Subcutaneous abdominal adipose tissue (tissue), 5 donors: ENCODE measurements around the gene STK32C.

Experiments
- H3K27ac ChIP-seq: one replicate; pipeline ENCODE4 v1.7.0; 2013; ENCODE audit warnings: low read depth, mild to moderate bottlenecking, inconsistent platforms, low read length, moderate library complexity
- H3K27me3 ChIP-seq, 5 donors: one replicate each; pipeline ENCODE4 v1.7.0; 2013; ENCODE audit warnings: low read length in 5 of 5, inconsistent platforms in 1 of 5; ENCODE audit not compliant: control insufficient read depth in 5 of 5, insufficient read depth in 4 of 5
- H3K36me3 ChIP-seq, 5 donors: one replicate each; pipeline ENCODE4 v1.7.0; 2013; ENCODE audit warnings: low read length in 5 of 5; ENCODE audit not compliant: control insufficient read depth in 5 of 5, insufficient read depth in 5 of 5
- H3K4me1 ChIP-seq, 5 donors: one replicate each; pipeline ENCODE4 v1.7.0; 2013; ENCODE audit warnings: low read length in 5 of 5, mild to moderate bottlenecking in 3 of 5, moderate library complexity in 1 of 5; ENCODE audit not compliant: control insufficient read depth in 5 of 5, insufficient read depth in 5 of 5
- H3K4me3 ChIP-seq, 5 donors: one replicate each; pipeline ENCODE4 v1.7.0; 2013; ENCODE audit warnings: low read length in 5 of 5, low read depth in 1 of 5
- H3K9ac ChIP-seq, 5 donors: one replicate each; pipeline ENCODE4 v1.7.0; 2013; ENCODE audit warnings: low read length in 5 of 5, mild to moderate bottlenecking in 4 of 5, moderate library complexity in 3 of 5
- H3K9me3 ChIP-seq, 5 donors: one replicate each; pipeline ENCODE4 v1.7.0; 2013; ENCODE audit warnings: low read length in 5 of 5; ENCODE audit not compliant: control insufficient read depth in 5 of 5
- donor health status: healthy.
- donor health status: healthy.
- donor health status: healthy.
- donor health status: healthy.
- donor health status: healthy.

Gene STK32C

DNA sequence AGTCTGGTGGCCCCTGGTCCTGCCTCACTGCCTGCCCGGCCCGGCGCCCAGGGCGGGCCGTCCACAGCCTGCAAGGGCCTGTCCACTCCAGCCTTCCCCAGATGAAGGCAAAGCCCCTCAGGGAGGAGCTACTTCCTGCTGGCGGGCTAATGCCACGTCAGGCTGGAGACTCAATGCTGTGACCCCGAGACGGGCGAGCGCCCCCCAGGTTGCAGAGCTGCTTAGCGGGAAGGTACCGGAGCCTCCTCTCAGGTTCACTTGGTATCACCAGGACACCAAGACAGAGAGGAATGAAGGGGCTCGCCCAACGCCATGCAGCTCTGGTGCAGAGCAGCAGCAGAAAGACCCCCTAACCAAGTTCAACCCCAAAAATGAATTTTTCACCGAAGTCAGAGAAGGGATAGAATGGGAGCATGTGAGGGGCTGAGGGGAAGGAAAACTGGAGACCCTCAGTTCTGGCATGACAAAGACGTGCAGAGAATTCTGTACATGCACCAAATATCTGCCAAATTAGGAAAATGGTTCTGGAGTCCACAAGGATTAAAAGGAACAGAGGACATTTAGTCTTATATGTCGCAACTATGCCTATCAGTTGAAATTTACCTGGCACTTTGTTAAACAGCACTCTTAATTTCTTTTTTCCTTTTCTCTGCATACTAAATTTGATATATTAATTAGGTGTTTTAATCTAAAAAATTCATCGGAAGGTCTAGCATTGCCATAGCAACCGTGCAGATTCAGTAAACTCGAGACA, 2.8 kb downstream of the STK32C start:
- H3K36me3 ChIP-seq: no peaks in the 10 kb centered on the region
- no peak overlapping the region for H3K27ac ChIP-seq

GRCh38 chr10:132303361-132304115, 4.2 kb downstream of the STK32C start:
- Histone ChIP-seq H3K9me3 (no peaks in the 10 kb centered on the region), H3K4me3 (no peak overlapping the region), H3K4me1 (peaks cover 0 to 16% (median 14%) of the 10 kb centered on the region in 5 donors), H3K9ac (no peak overlapping the region), H3K36me3 (no peaks in the 10 kb centered on the region), H3K27me3 (no peaks in the 10 kb centered on the region), H3K27ac (no peak overlapping the region)

More for the DNA sequence above, 2.8 kb downstream of the STK32C start:
- Histone ChIP-seq H3K4me3 (no peak overlapping the region), H3K9ac (no peak overlapping the region), H3K27me3 (no peaks in the 10 kb centered on the region), H3K9me3 (no peaks in the 10 kb centered on the region), H3K4me1 (peaks cover 0 to 26% (median 20%) of the 10 kb centered on the region in 5 donors)

- no peak overlapping the region for H3K27ac ChIP-seq
- H3K4me1 ChIP-seq: peaks cover 0 to 13% (median 9%) of the 10 kb centered on the region in 5 donors
- no peaks in the 10 kb centered on the region for H3K36me3 ChIP-seq
- H3K9me3 ChIP-seq: no peaks in the 10 kb centered on the region
- H3K27me3 ChIP-seq: no peaks in the 10 kb centered on the region
- H3K4me3 ChIP-seq: no peak overlapping the region
- H3K9ac ChIP-seq: no peak overlapping the region
Observed at GRCh38 chr10:132302421-132303310, 5.1 kb downstream of the STK32C start.

DNA sequence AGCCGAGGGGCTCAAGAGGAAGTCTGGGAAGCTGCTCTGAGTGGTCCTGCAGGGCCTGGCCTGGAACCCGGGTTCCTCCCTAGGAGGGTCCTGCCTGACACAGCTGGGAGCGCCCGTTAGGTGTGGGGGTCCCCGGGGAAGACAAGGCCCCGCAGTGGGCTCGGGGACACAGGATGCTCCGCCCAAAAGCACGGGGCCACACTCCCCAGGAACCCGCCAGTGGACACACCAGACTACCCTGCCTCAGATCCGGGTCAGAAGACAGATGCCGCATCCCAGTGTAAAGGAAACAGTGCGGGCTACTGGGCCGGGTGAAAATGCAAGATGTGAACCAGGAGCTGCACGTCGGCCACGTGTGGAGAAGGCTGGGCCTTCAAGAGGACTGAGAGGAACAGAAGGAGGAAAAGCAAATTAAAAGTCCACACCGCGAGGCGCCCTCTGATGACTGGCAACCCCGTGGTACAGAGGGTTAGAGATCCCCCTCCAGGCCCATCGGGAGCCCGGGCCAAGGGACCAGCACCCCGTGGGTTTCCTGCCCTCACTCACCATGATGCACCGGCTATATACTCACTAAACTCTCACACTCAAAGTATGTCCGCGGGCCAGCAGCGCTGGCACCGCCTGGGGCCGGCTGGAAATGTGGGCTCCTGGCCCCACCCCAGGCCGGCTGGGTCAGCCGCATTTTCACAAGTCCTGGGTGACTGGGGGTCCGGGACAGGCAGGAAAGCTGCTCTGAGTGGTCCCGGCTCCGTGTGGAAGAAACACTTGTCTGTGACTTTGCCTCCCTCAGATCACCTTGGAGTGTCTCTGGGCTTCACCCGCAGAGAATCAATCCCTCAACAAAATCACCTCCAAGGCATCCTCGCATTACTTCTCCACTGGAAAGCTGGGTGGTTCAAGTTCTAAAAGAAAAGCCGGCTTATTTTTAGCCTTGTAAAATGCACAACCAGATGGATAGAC, 6.1 kb downstream of the STK32C start:
- Histone ChIP-seq H3K36me3 (no peaks in the 10 kb centered on the region), H3K27ac (no peak overlapping the region), H3K4me3 (no peak overlapping the region), H3K9ac (no peak overlapping the region), H3K27me3 (peaks cover 0 to 2% (median 0%) of the 10 kb centered on the region in 5 donors), H3K9me3 (no peaks in the 10 kb centered on the region), H3K4me1 (peaks cover 0 to 8% (median 8%) of the 10 kb centered on the region in 5 donors)

DNA sequence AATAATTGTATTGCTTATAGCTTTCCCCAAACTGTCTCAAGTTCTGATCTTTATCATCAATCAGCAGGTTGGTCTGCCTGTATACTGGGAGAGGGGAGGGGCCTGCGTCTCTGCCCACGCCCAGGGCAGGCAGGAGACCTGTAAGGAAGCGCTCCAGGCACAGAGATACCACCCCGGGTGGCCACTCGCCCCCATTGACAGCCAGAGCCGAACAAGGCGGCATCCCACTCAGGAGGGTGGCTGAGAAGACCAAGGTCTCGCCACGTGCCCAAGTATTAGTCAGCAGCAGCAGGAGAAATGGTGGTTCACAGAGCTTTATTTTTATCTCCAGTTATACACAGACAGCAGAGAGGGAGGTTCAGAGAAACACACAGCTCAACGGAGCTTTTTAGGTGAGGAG, 7.2 kb downstream of the STK32C start:
- Histone ChIP-seq H3K36me3 (no peaks in the 10 kb centered on the region), H3K4me1 (peaks cover 0 to 6% (median 4%) of the 10 kb centered on the region in 5 donors), H3K9ac (no peak overlapping the region), H3K27me3 (peaks cover 0 to 3% (median 0%) of the 10 kb centered on the region in 5 donors), H3K27ac (no peak overlapping the region), H3K9me3 (no peaks in the 10 kb centered on the region), H3K4me3 (no peak overlapping the region)

- Histone ChIP-seq H3K9me3 (no peaks in the 10 kb centered on the region), H3K36me3 (no peaks in the 10 kb centered on the region), H3K27ac (no peak overlapping the region), H3K4me1 (peaks cover 0 to 6% (median 4%) of the 10 kb centered on the region in 5 donors), H3K4me3 (no peak overlapping the region), H3K9ac (no peak overlapping the region), H3K27me3 (peaks cover 0 to 3% (median 0%) of the 10 kb centered on the region in 5 donors)
Observed at GRCh38 chr10:132299371-132300336, 8.1 kb downstream of the STK32C start.

DNA sequence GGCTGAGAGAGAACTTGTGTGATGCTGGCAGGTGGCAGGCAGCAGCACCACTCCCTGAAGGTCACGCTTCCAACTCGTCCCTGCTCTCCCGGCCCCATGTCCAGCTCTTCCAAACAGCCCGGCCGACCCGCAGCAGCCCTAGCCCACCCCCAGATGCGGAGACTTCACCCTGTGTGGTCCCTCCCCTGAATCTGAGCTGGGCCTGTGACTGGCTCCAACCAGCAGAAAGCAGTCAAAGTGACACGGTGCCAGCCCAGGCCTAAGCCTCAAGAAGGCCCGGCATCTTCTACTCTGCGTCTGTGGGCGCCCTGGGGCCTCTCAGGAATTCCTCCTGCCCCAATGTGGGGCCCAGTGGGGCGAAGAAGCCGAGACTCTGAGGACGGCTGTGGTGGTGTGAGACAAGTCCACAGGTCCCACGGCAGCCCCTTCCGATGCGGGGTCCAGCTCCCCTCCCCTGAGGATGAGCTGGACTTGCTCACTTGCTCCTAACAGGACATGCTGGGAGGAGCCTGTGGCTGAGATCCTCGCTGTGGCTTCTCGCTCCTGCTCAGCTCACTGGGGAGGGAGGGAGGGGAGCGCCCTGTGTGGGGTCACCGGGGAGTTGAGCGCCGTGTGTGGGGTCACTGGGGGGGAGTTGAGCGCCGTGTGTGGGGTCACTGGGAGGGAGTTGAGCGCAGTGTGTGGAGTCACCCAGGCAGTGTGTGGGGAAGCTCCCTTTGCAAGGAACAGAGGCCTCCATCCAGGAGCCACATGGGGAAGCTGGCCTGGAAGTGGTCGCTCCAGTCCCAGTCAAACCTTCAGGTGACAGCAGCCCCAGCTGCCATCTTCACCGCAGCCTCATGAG, 9.5 kb downstream of the STK32C start:
- H3K27ac ChIP-seq: no peak overlapping the region
- peaks cover 0 to 15% (median 0%) of the 10 kb centered on the region in 5 donors for H3K27me3 ChIP-seq
- H3K4me1 ChIP-seq: peaks cover 0 to 10% (median 5%) of the 10 kb centered on the region in 5 donors
- H3K9me3 ChIP-seq: no peaks in the 10 kb centered on the region
- H3K9ac ChIP-seq: no peak overlapping the region
- no peak overlapping the region for H3K4me3 ChIP-seq
- no peaks in the 10 kb centered on the region for H3K36me3 ChIP-seq

DNA sequence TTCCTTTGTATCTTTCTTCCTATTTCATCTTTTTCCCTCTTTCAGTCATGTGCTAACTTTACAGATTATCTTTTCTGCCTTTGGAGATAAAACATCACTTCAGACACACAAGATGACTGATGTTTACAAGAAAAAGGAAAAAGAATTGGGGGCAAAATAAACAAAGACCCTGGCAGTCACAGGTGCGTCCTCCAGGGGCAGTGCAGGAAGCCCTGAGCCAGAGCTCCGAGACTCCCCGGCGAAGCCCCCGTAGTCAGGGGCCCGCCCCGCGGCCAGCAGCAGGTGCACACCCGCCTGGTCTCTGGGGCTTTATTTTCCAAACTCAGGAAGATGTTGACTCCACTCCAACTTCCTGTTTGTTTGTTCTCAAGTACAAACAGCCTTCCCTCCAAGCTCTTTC, 10.2 kb downstream of the STK32C start:
- Histone ChIP-seq H3K4me1 (peaks cover 0 to 14% (median 5%) of the 10 kb centered on the region in 5 donors), H3K36me3 (no peaks in the 10 kb centered on the region), H3K4me3 (no peak overlapping the region), H3K9ac (no peak overlapping the region), H3K9me3 (no peaks in the 10 kb centered on the region), H3K27ac (no peak overlapping the region), H3K27me3 (peaks cover 0 to 19% (median 0%) of the 10 kb centered on the region in 5 donors)
